SK-N-SH (cell line): ENCODE results near the gene GPR39. TPM values are rescaled to one million over a fixed set of nuclear protein-coding genes. Genes with fewer than 3 reads are reported as not detected.

Experiments used
- CTCF ChIA-PET: fragments of 300-600, 350-600 bp; formaldehyde crosslinking; extraction: SDS; loops from one replicate; lab custom pipeline; 2021; lab: Yijun Ruan, JAX
- POLR2A ChIA-PET: fragments of 350-600 bp; sonication (Branson Sonifier 250); formaldehyde crosslinking; extraction: SDS; loops from one replicate; lab custom pipeline; 2020; ENCODE audit warnings: antibody characterized with exemption, inconsistent platforms; lab: Yijun Ruan, JAX
- DNase-seq: peaks from one replicate; pipeline ENCODE4 v3.0.0; 2012
- H2AFZ ChIP-seq: fragments of 200-600 bp; sonication (generic); 2 replicates; pipeline ENCODE4 v1.8.1; 2016; ENCODE audit warnings: antibody characterized with exemption, mild to moderate bottlenecking, low read depth
- H3F3A ChIP-seq: fragments of 200-600 bp; sonication (generic); replicated peaks from 2 replicates; pipeline ENCODE3; 2016; ENCODE audit warnings: antibody characterized with exemption, mild to moderate bottlenecking; ENCODE audit not compliant: insufficient read depth
- H3K27ac ChIP-seq, 2 experiments: fragments of 200-500 bp in 1 of 2; fragments of 200-600 bp in 1 of 2; sonication (Bioruptor generic) in 1 of 2; sonication (generic), shearing (Covaris generic) in 1 of 2; 2 replicates each; pipeline versions ENCODE4 v1.5.1 to v1.6.1; 2014 to 2016; ENCODE audit warnings: low read depth in 2 of 2, inconsistent platforms in 1 of 2, low read length in 1 of 2, mild to moderate bottlenecking in 1 of 2, mixed read lengths in 1 of 2
- H3K27me3 ChIP-seq: fragments of 200-600 bp; sonication (generic), shearing (Covaris generic); 2 replicates; pipeline ENCODE4 v1.6.1; 2016; ENCODE audit warnings: mixed run types; ENCODE audit not compliant: insufficient read depth
- H3K36me3 ChIP-seq, 2 experiments: fragments of 200-500 bp in 1 of 2; fragments of 200-600 bp in 1 of 2; sonication (Bioruptor generic) in 1 of 2; sonication (generic) in 1 of 2; replicated peaks in 1 of 2; 2 replicates each; pipeline versions ENCODE3 to v1.5.1; 2014 to 2016; ENCODE audit warnings: low read length in 1 of 2, mild to moderate bottlenecking in 1 of 2; ENCODE audit not compliant: insufficient read depth in 2 of 2, control insufficient read depth in 1 of 2
- H3K4me1 ChIP-seq, 2 experiments: fragments of 200-500 bp in 1 of 2; fragments of 200-600 bp in 1 of 2; sonication (Bioruptor generic) in 1 of 2; sonication (generic), shearing (Covaris generic) in 1 of 2; 2 replicates each; pipeline versions ENCODE4 v1.5.1 to v1.6.1; 2014 to 2016; ENCODE audit warnings: low read depth in 1 of 2, low read length in 1 of 2, mixed run types in 1 of 2; ENCODE audit not compliant: insufficient read depth in 2 of 2, control insufficient read depth in 1 of 2
- H3K4me2 ChIP-seq: fragments of 200-600 bp; sonication (generic), shearing (Covaris generic); 2 replicates; pipeline ENCODE4 v1.6.1; 2017; ENCODE audit warnings: mixed run types
- H3K4me3 ChIP-seq, 2 experiments: fragments of 200-500 bp in 1 of 2; fragments of 200-600 bp in 1 of 2; sonication (Bioruptor generic) in 1 of 2; sonication (generic), shearing (Covaris generic) in 1 of 2; 2 replicates each; pipeline versions ENCODE4 v1.5.1 to v1.8.1; 2014 to 2016; ENCODE audit warnings: low read depth in 2 of 2, inconsistent platforms in 1 of 2, low read length in 1 of 2, mild to moderate bottlenecking in 1 of 2, mixed read lengths in 1 of 2, moderate library complexity in 1 of 2
- H3K79me2 ChIP-seq: fragments of 200-600 bp; sonication (generic); 2 replicates; pipeline ENCODE4 v1.8.1; 2017; ENCODE audit warnings: mild to moderate bottlenecking; ENCODE audit not compliant: insufficient read depth
- H3K9ac ChIP-seq: fragments of 200-600 bp; sonication (generic); 2 replicates; pipeline ENCODE4 v1.6.1; 2017; ENCODE audit warnings: mixed run types
- H3K9me2 ChIP-seq: fragments of 200-600 bp; sonication (generic); 2 replicates; pipeline ENCODE4 v1.6.1; 2017; ENCODE audit warnings: mixed run types
- H3K9me3 ChIP-seq: fragments of 200-600 bp; sonication (generic); 2 replicates; pipeline ENCODE4 v1.6.1; 2017; ENCODE audit warnings: mixed run types, mild to moderate bottlenecking, moderate library complexity
- H4K20me1 ChIP-seq: fragments of 200-600 bp; sonication (generic); 2 replicates; pipeline ENCODE4 v1.6.1; 2017; ENCODE audit warnings: mild to moderate bottlenecking, mixed run types; ENCODE audit not compliant: insufficient read depth
- CHD2 ChIP-seq: fragments of 150-350 bp; IDR thresholded peaks from 2 replicates; pipeline ENCODE4 v1.6.1; 2018; ENCODE audit warnings: low read length; ENCODE audit not compliant: partially characterized antibody
- EP300 ChIP-seq, 2 experiments: IDR thresholded peaks; 2 replicates each; pipeline versions ENCODE4 v1.4.0 to v1.6.1; 2012; ENCODE audit warnings: borderline replicate concordance in 1 of 2, low read depth in 1 of 2, low read length in 1 of 2
- GABPA ChIP-seq: IDR thresholded peaks from 2 replicates; pipeline ENCODE4 v1.4.0; 2012; ENCODE audit warnings: low read depth, mild to moderate bottlenecking
- IRF3 ChIP-seq: fragments of 150-350 bp; IDR thresholded peaks from 2 replicates; pipeline ENCODE4 v1.6.1; 2016; ENCODE audit warnings: mild to moderate bottlenecking, low read depth, low read length
- JUND ChIP-seq: IDR thresholded peaks from 2 replicates; pipeline ENCODE4 v1.4.0; 2012
- MAX ChIP-seq: IDR thresholded peaks from 2 replicates; pipeline ENCODE4 v1.4.0; 2012; ENCODE audit warnings: low read depth
- MEF2A ChIP-seq: IDR thresholded peaks from 2 replicates; pipeline ENCODE4 v1.4.0; 2012; ENCODE audit warnings: low read depth, borderline replicate concordance
- NRF1 ChIP-seq: IDR thresholded peaks from 2 replicates; pipeline ENCODE4 v1.6.1; 2012; ENCODE audit warnings: low read depth, mild to moderate bottlenecking, low read length
- PBX3 ChIP-seq: IDR thresholded peaks from 2 replicates; pipeline ENCODE4; 2012
- RFX5 ChIP-seq: IDR thresholded peaks from 2 replicates; pipeline ENCODE4 v1.6.1; 2012; ENCODE audit warnings: mild to moderate bottlenecking, improper control_type of control experiment, low read length
- TAF1 ChIP-seq: IDR thresholded peaks from 2 replicates; pipeline ENCODE4 v1.6.1; 2012; ENCODE audit warnings: low read depth, mild to moderate bottlenecking, low read length, moderate library complexity, borderline replicate concordance
- TEAD4 ChIP-seq: IDR thresholded peaks from 2 replicates; pipeline ENCODE4 v1.4.0; 2012; ENCODE audit warnings: mild to moderate bottlenecking, borderline replicate concordance; ENCODE audit not compliant: insufficient read depth
- YY1 ChIP-seq: IDR thresholded peaks from 2 replicates; pipeline ENCODE4 v1.4.0; 2012; ENCODE audit warnings: low read depth, mild to moderate bottlenecking
- WGBS: methylation state at CpG from one replicate; pipeline ENCODE4 v1.1.6; 2017; ENCODE audit warnings: low lambda C conversion rate; 5-methylcytosine and 5-hydroxymethylcytosine counted together
- polyA plus RNA-seq, 3 experiments: library from polyadenylated mRNA; depleted of rRNA; stranded (reverse); fragments of >200 nt; gene quantifications; 2 replicates each; pipeline ENCODE4 v1.2.3, GENCODE V29; 2012

Gene GPR39
- polyA plus RNA-seq, 1 of the 3 experiments (the other 2 are of a cell fraction), result 2.3 TPM

GRCh38 chr2:132589111-132589830 is 172.7 kb downstream of the GPR39 start:
- Histone ChIP-seq H2AFZ (no peak overlapping the region), H3K27me3 (no peaks in the 10 kb centered on the region), H3K4me2 (no peak overlapping the region), H3K9ac (no peak overlapping the region), H3K9me2 (no peaks in the 10 kb centered on the region), H3K36me3 (no peaks in the 10 kb centered on the region), H4K20me1 (no peaks in the 10 kb centered on the region), H3K27ac (no peak overlapping the region), H3K4me3 (no peak overlapping the region), H3K9me3 (no peaks in the 10 kb centered on the region), H3F3A (no peaks in the 10 kb centered on the region), H3K4me1 (peaks cover 0 to 5% of the 10 kb centered on the region in 2 experiments; a peak in 1 of 4 replicates), H3K79me2 (no peaks in the 10 kb centered on the region)
- peak; percentile 38 for DNase-seq
- CTCF ChIA-PET, result interaction anchor here (1.5 to 1.8 kb wide), 3 partner anchors 42 to 62 kb away, joined by 3 to 7 read pairs (median 6); no protein-coding TSS in a partner anchor
- 17% methylated on average over 8 of the region's 8 CpGs for WGBS
- POLR2A ChIA-PET, result no interaction called here
- peak in 1 of 2 experiments; percentile 9; a peak in 1 of 4 replicates for TF ChIP-seq EP300 (IDR thresholded peaks at IDR 0.05; ENCODE audit: borderline replicate concordance in 1 of 2, low read depth in 1 of 2, low read length in 1 of 2)
- no peak for TF ChIP-seq TEAD4

- Histone ChIP-seq H4K20me1 (no peaks in the 10 kb centered on the region), H2AFZ (no peak overlapping the region), H3K36me3 (no peaks in the 10 kb centered on the region), H3K79me2 (no peaks in the 10 kb centered on the region), H3K9ac (no peak overlapping the region), H3F3A (no peaks in the 10 kb centered on the region), H3K4me1 (peaks cover 0 to 5% of the 10 kb centered on the region in 2 experiments; a peak in 1 of 4 replicates), H3K27me3 (no peaks in the 10 kb centered on the region), H3K4me3 (no peak overlapping the region), H3K9me3 (no peaks in the 10 kb centered on the region), H3K4me2 (no peak overlapping the region), H3K9me2 (no peaks in the 10 kb centered on the region), H3K27ac (no peak overlapping the region)
- no peak for DNase-seq
- ChIA-PET POLR2A (no interaction called here), CTCF (interaction anchor here (1.5 kb wide), 2 partner anchors 43 to 56 kb away, joined by 3 to 7 read pairs; no protein-coding TSS in a partner anchor)
- no peak for TF ChIP-seq TAF1
- no peak for TF ChIP-seq PBX3
- no peak for TF ChIP-seq GABPA
- TF ChIP-seq YY1, result no peak
- TF ChIP-seq RFX5, result no peak
- no peak for TF ChIP-seq JUND
- TF ChIP-seq CHD2, result no peak
- TF ChIP-seq NRF1, result no peak
- no peak for TF ChIP-seq MEF2A
- no peak for TF ChIP-seq MAX
- no peak for TF ChIP-seq IRF3
These were observed 173.4 kb downstream of the GPR39 start for GRCh38 chr2:132589966-132590365.
